HUES48 (cell line): Measurements from ENCODE around the gene USP14.

Experiments
- H3K27ac ChIP-seq: one replicate; pipeline ENCODE4 v1.7.0; 2013; ENCODE audit warnings: low read depth, low read length, inconsistent platforms
- H3K27me3 ChIP-seq: 2 replicates; pipeline ENCODE4 v1.6.1; 2013; ENCODE audit warnings: mild to moderate bottlenecking, low read length; ENCODE audit not compliant: control insufficient read depth, insufficient read depth
- H3K36me3 ChIP-seq: 2 replicates; pipeline ENCODE4 v1.6.1; 2013; ENCODE audit warnings: low read length; ENCODE audit not compliant: control insufficient read depth, insufficient read depth
- H3K4me1 ChIP-seq: 2 replicates; pipeline ENCODE4 v1.6.1; 2013; ENCODE audit warnings: mild to moderate bottlenecking, low read length; ENCODE audit not compliant: control insufficient read depth, insufficient read depth
- H3K4me3 ChIP-seq: 2 replicates; pipeline ENCODE4 v1.5.1; 2013; ENCODE audit warnings: mild to moderate bottlenecking, low read depth, low read length
- H3K9ac ChIP-seq: 2 replicates; pipeline ENCODE4 v1.6.1; 2013; ENCODE audit warnings: mild to moderate bottlenecking, low read depth, low read length, moderate library complexity
- H3K9me3 ChIP-seq: 2 replicates; pipeline ENCODE4 v1.6.1; 2013; ENCODE audit warnings: low read length; ENCODE audit not compliant: control insufficient read depth, insufficient read depth

Gene USP14

DNA sequence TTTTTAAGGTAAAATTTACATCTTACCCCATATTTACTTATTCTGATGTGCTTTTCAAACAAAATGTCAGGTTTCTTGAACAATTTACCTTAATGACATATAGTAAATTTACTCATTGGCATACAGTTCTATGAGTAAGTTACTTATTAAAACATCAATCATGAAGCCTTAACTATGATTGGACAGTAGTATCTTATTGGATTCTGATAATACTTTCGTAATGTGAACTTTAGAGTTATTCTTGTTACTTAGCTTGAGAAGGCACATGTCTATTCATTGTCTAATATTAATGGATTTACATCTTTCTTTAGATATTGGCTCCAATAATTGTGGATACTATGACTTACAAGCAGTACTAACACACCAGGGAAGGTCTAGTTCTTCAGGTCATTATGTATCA is 51.7 kb downstream of the USP14 start:
- Histone ChIP-seq H3K9ac (no peak overlapping the region), H3K4me3 (peak overlapping the region; percentile 9; the same call in 1 of the 2 replicates), H3K36me3 (peaks cover 77% of the 10 kb centered on the region), H3K9me3 (no peaks in the 10 kb centered on the region), H3K27me3 (no peaks in the 10 kb centered on the region), H3K4me1 (peaks cover 26% of the 10 kb centered on the region), H3K27ac (no peak overlapping the region)

DNA sequence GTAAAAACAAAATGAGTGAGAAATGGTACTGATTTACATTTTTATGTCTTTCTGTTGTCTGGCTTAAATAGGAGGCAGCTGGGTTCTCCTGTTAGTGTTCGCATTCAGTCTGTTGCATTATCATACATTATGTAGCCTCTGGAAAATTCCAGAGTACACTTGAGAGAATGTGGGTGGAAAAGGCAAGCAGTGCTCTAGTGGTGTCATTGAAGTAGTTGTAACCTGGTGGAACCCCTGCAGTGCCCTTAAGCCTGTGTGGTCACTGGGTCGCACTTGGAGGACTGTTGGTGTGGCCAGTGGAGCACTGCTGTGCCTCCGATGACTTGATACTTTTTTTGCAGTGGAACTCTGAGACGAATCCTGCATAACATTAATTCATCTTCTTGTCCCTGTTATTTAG is 52.4 kb downstream of the USP14 start:
- no peak overlapping the region for H3K9ac ChIP-seq
- H3K36me3 ChIP-seq, result peaks cover 77% of the 10 kb centered on the region
- no peak overlapping the region for H3K4me3 ChIP-seq
- no peaks in the 10 kb centered on the region for H3K9me3 ChIP-seq
- H3K4me1 ChIP-seq, result peaks cover 26% of the 10 kb centered on the region
- H3K27me3 ChIP-seq, result no peaks in the 10 kb centered on the region
- H3K27ac ChIP-seq, result peak overlapping the region; percentile 31

DNA sequence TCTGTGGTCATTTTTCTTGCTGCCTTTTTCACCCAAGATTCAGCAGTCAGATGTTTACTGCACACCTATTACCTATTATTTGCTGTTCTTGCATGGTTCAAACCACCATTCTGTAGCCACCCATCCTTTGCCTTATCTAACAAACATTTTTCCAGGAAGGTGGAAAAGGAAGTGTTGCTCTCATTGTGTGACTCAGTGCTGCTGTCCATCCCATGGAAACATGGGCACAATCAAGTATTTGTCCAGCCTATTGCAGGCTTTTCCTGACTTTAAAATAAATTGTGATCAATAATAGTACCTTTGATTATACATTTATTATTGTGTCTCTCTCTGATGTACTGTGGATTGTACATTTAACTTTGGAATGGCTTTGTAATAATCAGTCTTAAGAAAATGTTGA is 53.2 kb downstream of the USP14 start:
- no peak overlapping the region for H3K4me3 ChIP-seq
- H3K36me3 ChIP-seq, result peaks cover 77% of the 10 kb centered on the region
- peaks cover 26% of the 10 kb centered on the region for H3K4me1 ChIP-seq
- no peaks in the 10 kb centered on the region for H3K9me3 ChIP-seq
- H3K9ac ChIP-seq, result no peak overlapping the region
- H3K27me3 ChIP-seq, result no peaks in the 10 kb centered on the region
- H3K27ac ChIP-seq, result no peak overlapping the region

DNA sequence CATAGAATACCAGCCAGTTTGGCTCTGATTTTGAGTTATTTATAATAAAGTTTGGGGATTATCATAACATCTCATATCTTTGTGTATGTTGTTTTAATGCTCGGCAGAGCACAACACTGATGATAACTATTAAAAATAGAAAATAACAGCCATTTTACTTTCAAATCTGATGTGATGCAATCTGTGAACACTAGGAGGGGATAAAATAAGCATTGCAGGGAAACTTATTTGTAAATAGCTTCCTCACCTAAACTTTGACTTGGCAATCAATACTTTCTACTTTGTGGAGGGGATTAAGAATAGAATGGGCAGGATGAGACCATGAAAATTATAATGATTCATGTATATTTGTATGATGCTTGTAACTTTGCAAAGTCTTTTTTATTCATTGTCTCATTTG is 54.4 kb downstream of the USP14 start:
- no peaks in the 10 kb centered on the region for H3K27me3 ChIP-seq
- H3K4me1 ChIP-seq, result peaks cover 26% of the 10 kb centered on the region
- H3K4me3 ChIP-seq, result no peak overlapping the region
- H3K36me3 ChIP-seq, result peaks cover 81% of the 10 kb centered on the region
- H3K9me3 ChIP-seq, result peaks cover 2% of the 10 kb centered on the region; the same call in 1 of the 2 replicates
- H3K27ac ChIP-seq, result no peak overlapping the region
- H3K9ac ChIP-seq, result no peak overlapping the region

DNA sequence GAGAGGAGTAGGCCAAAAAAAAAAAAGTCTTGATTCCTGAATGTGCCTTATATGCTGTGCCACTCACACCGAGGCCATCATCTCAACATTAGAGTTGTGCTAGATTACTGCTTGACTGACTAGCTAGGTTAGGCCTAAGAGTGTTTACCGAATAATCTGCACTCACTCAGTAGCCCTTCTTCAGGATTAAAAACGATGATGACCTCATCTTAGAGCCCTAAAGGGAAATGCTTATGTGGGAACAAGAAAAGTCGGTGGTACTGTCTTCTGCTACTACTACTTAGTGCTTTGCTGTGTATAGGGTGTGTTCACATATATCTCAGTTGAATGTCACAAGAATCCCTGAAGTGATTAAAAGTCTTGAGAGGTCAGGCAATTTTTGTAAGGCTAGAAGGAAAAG is 55.1 kb downstream of the USP14 start:
- peaks cover 88% of the 10 kb centered on the region for H3K36me3 ChIP-seq
- H3K4me1 ChIP-seq, result peaks cover 26% of the 10 kb centered on the region
- H3K9me3 ChIP-seq, result peaks cover 8% of the 10 kb centered on the region
- H3K27me3 ChIP-seq, result no peaks in the 10 kb centered on the region
- no peak overlapping the region for H3K9ac ChIP-seq
- no peak overlapping the region for H3K27ac ChIP-seq
- H3K4me3 ChIP-seq, result no peak overlapping the region

DNA sequence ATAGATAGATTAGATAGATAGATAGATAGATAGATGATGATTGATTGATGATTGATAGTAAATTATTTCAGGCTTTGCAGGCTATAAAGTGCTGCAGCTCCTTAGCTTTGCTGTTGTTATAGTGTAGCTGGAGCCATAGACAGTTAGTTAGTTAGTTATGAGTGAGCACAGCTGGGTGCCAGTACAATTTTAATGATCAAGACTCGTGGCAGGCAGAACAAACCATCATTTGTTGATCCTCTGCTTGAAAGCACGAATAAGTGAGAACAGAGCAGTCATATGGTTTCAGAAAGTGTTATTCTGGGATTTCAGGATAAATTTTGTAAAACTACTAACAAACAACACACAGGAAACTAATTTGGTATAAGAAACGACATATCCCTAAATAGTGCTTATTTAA is 55.6 kb downstream of the USP14 start:
- H3K27me3 ChIP-seq, result no peaks in the 10 kb centered on the region
- peaks cover 93% of the 10 kb centered on the region for H3K36me3 ChIP-seq
- peaks cover 12% of the 10 kb centered on the region for H3K9me3 ChIP-seq
- no peak overlapping the region for H3K27ac ChIP-seq
- peaks cover 22% of the 10 kb centered on the region for H3K4me1 ChIP-seq
- no peak overlapping the region for H3K9ac ChIP-seq
- H3K4me3 ChIP-seq, result no peak overlapping the region

GRCh38 chr18:215448-216010 is 57.2 kb downstream of the USP14 start:
- Histone ChIP-seq H3K9me3 (peaks cover 12% of the 10 kb centered on the region), H3K36me3 (peaks cover 92% of the 10 kb centered on the region), H3K27me3 (no peaks in the 10 kb centered on the region), H3K4me3 (no peak overlapping the region), H3K4me1 (peaks cover 6% of the 10 kb centered on the region), H3K9ac (no peak overlapping the region), H3K27ac (no peak overlapping the region)

DNA sequence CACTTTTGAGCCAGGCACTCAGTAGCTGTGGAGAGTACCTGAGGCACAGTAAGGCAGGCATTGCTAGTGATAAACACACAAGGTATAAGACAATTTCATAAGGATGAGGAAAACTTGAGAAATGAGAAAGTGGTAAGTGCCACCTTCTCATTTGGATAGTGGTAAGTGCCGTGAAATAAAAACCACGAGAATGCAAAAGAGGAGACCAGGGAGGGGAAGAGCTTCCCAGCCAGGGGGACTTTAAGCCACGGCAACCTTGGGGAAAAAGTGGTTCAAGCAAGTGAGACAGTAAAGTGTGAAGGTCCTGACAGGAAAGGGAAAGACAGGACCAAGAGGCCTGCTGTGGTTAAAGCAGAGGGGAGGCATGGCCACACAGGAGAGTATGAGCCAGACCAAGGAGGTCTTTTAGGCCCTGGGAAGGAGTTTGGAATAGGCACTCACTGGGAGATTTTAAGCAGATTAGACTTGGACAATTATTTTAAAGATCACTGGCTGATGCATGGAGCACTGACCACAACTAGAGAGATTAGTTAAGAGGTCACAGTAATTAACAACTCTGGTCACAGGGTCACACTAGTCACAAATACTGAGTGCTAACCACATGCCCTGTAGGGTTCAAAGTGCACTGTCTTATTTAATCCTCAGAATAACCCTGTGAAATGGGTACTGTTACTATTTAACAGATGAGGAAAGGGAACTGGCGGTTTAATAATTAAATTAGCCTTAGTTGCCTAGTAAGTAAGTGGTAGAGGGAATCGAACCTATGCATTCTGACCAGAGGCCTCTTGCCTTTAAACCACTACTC is 59.4 kb downstream of the USP14 start:
- no peaks in the 10 kb centered on the region for H3K27me3 ChIP-seq
- no peak overlapping the region for H3K9ac ChIP-seq
- H3K9me3 ChIP-seq, result peaks cover 12% of the 10 kb centered on the region
- H3K36me3 ChIP-seq, result peaks cover 91% of the 10 kb centered on the region
- H3K4me1 ChIP-seq, result no peaks in the 10 kb centered on the region
- no peak overlapping the region for H3K4me3 ChIP-seq
- H3K27ac ChIP-seq, result no peak overlapping the region

DNA sequence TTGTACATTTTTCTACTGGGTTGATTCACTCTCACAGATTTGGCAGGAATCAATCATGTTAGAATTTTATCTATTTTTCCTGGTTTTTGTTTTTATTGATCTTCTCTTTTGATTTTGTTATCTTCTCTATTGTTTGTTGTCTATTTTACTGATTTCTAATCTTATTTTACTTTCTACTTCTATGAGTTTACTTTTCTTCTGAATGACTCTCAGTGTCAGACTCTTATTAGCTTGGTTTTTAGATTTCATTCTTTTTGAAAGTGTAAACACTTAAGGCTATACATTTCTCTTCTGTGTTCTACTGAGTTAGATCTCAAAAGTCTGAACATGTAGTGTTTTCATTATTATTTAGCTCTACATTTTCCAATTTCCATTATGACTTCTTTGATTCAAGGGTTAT is 62.4 kb downstream of the USP14 start:
- Histone ChIP-seq H3K4me1 (no peaks in the 10 kb centered on the region), H3K27ac (no peak overlapping the region), H3K4me3 (no peak overlapping the region), H3K9me3 (peaks cover 12% of the 10 kb centered on the region), H3K9ac (no peak overlapping the region), H3K36me3 (peaks cover 90% of the 10 kb centered on the region), H3K27me3 (no peaks in the 10 kb centered on the region)

DNA sequence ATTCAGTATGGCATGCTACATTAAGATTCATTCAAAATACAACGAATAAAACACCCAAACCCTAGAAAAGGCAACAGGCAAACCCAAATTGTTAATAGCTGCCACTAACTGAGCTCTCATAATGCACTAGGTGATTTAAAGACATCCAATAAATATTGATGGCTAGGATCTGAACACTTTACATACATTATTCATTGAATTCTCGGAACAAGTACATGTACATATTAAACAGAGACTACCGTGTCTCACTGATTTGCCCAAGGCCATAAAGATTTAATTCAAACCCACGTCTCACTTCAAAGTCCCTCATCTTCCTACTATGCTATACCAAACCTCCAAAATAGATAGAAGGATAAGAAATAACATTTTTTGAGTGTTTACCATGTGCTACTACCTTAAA is 67.4 kb downstream of the USP14 start:
- H3K36me3 ChIP-seq, result peaks cover 59% of the 10 kb centered on the region
- no peaks in the 10 kb centered on the region for H3K9me3 ChIP-seq
- H3K4me1 ChIP-seq, result no peaks in the 10 kb centered on the region
- no peak overlapping the region for H3K9ac ChIP-seq
- H3K27me3 ChIP-seq, result no peaks in the 10 kb centered on the region
- no peak overlapping the region for H3K27ac ChIP-seq
- no peak overlapping the region for H3K4me3 ChIP-seq

DNA sequence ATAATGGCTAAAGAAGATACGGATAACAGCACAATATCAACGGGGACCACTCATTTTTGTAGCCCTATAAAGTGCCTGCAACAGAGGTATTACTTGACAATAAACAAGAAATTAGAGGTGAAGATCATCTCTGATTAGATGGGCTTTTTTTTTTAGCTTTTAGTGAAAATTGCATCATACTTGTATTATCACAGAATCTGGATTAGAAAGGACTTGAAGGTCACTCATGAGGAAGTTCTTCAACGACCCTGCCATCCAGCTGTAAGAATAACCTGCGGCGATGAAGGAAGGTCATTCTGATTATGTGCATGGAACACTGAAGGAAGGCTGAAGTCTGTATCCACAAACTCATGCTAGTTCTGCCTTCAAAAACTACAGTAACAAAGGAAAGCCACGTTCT is 69.0 kb downstream of the USP14 start:
- peaks cover 51% of the 10 kb centered on the region for H3K36me3 ChIP-seq
- H3K4me1 ChIP-seq, result no peaks in the 10 kb centered on the region
- H3K4me3 ChIP-seq, result no peak overlapping the region
- H3K9me3 ChIP-seq, result no peaks in the 10 kb centered on the region
- no peaks in the 10 kb centered on the region for H3K27me3 ChIP-seq
- H3K9ac ChIP-seq, result no peak overlapping the region
- no peak overlapping the region for H3K27ac ChIP-seq
